ENCODE measurements around the gene TMED3.

- TF ChIP-seq CTCF (conservative IDR thresholded peaks at IDR 0.05 in 1 of 2, IDR thresholded peaks at IDR 0.05 in 1 of 2; ENCODE audit: extremely low read depth in 1 of 2, insufficient read depth in 1 of 2, low read depth in 1 of 2, low read length in 2 of 2), result no peak
- no peak for TF ChIP-seq EZH2 (IDR thresholded peaks at IDR 0.05; ENCODE audit: borderline replicate concordance, low read length)
These were observed 38.6 kb downstream of the TMED3 start for GRCh38 chr15:79349525-79349924.

All from mammary epithelial cell (primary cell).